T1000 (cell line): Measurements from ENCODE around the gene TUBB8.
"Not testable (repeated sequence)": the region's sequence is repeated elsewhere in the genome, so short reads cannot be mapped to it uniquely, and the experiment has no call there.

ENCODE experiments used
- DNase-seq: peaks from one replicate; lab custom pipeline; 2025; ENCODE audit warnings: mixed read lengths; lab: John Stamatoyannopoulos, UW

Gene TUBB8

DNA sequence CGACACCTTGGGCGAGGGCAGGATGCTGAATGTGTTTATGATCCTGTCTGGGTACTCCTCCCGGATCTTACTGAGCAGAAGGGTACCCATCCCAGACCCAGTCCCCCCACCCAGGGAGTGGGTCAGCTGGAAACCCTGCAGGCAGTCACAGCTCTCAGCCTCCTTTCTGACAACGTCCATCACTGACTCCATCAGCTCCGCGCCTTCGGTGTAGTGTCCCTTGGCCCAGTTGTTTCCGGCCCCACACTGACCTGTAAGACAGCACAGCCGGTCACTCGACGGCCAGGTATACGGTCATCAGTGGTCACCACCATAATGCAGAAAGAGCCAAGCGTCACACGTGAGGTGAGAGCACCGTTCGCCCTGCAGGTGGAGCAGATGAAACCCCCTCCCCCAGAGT lies 1.2 kb downstream of the TUBB8 start:
- not testable (repeated sequence) for DNase-seq

DNA sequence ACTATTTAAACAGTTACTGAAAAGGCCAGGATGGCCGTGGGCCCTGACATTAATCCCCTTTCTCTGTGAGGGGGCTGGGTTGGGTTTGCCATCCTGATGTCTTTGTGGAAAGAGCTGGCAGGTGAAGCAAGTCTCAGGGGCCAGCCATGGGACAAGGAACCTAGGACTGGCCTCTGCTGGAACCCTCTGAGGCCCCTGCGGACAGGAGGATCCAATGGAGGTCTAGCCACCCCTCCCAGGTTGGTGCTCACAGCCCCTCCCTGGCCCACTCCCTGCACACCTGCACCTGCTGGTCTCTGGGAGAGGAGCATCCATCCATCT lies 35.8 kb downstream of the TUBB8 start:
- DNase-seq, result not testable (repeated sequence)

DNA sequence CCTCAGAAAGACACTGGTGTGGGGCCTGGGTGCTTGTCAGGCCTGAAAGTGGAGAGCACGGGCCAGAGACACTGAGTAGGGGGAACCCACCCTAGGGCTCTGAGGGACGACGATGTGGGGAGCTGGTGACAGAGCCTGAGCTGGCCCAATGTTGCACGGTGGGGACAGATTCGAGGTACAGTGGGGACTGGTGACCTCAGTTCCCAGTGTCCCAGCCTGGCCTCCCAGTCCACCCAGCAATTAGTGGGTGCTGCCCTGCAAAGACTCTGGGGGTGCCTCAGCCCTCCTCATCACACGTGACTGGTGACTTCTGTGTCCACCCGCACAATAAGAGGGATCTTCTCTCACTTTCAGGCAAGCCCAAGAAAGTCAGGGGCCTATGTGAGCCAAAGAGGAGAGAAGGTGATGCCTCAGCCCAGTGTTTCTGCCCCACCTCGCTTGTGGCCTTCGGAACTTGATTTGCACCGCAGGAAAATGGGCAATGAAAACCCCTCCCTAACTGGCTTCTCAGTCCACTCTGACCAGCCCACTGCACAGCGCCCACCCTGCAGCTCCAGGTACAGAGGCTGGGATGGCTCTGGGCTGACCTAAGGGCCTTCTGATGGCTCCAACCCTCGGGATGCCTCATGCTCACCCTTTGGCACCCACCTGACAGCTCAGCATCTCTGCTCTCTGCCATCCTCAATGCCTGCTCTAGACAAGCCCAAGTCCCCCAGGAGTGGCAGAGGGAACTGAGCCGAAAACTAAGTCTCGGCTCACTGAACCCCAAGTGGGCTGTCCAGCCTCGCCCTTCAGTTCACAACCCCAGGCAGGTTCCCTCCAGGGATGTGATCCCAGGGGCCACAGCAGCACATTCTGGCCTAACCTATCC lies 36.4 kb downstream of the TUBB8 start:
- not testable (repeated sequence) for DNase-seq

DNA sequence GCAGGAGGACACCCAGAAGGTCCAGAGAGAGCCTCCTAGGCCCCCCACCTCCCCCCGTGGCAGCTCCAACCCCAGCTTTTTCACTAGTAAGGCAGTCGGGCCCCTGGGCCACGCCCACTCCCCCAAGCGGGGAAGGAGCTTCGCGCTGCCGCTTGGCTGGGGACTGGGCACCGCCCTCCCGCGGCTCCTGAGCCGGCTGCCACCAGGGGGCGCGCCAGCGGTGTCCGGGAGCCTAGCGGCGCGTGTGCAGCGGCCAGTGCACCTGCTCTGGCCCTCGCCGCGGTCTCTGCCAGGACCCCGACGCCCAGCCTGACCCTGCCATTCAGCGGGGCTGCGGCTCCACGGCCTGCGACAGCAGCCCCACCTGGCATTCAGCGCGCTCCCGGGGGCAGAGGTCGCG lies 37.8 kb downstream of the TUBB8 start:
- not testable (repeated sequence) for DNase-seq

DNA sequence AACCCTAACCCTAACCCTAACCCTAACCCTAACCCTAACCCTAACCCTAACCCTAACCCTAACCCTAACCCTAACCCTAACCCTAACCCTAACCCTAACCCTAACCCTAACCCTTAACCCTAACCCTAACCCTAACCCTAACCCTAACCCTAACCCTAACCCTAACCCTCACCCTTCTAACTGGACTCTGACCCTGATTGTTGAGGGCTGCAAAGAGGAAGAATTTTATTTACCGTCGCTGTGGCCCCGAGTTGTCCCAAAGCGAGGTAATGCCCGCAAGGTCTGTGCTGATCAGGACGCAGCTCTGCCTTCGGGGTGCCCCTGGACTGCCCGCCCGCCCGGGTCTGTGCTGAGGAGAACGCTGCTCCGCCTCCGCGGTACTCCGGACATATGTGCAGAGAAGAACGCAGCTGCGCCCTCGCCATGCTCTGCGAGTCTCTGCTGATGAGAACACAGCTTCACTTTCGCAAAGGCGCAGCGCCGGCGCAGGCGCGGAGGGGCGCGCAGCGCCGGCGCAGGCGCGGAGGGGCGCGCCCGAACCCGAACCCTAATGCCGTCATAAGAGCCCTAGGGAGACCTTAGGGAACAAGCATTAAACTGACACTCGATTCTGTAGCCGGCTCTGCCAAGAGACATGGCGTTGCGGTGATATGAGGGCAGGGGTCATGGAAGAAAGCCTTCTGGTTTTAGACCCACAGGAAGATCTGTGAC lies 38.7 kb downstream of the TUBB8 start:
- DNase-seq, result not testable (repeated sequence)
